B cell (primary cell): ENCODE data around the gene GRIP1.

ENCODE experiments used
- EZH2 ChIP-seq: IDR thresholded peaks from 2 replicates; pipeline ENCODE4 v1.6.1; 2012; ENCODE audit warnings: borderline replicate concordance, low read depth, mild to moderate bottlenecking, moderate library complexity, low read length; ENCODE audit not compliant: insufficient read depth, poor library complexity, severe bottlenecking
- TF ChIP-seq, protein P1 (sequence below): fragments of 200-600 bp; IDR thresholded peaks from one replicate; pipeline ENCODE4 v1.8.0; 2022; ENCODE audit warnings: antibody characterized with exemption, mild to moderate bottlenecking

DNA sequence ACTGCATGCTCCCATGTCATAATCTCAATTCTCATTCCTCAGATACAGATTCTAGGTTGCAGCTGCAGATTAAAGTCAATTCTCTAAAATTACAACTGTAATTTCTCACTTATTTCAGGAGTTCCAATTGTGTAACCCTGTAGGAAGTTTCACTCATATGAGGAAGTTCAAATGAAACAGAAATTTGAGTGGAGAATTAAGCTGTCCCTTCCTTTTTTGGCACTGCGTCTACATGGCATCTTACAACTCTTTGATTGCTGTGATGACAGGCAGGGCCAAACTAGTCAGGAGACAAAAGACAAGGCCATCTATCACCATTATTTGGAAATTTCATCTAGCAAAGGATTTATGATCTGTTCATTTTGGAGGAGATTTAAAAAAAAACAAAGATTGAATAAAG is 13.3 kb upstream of the GRIP1 start:
- TF ChIP-seq, protein P1, sequence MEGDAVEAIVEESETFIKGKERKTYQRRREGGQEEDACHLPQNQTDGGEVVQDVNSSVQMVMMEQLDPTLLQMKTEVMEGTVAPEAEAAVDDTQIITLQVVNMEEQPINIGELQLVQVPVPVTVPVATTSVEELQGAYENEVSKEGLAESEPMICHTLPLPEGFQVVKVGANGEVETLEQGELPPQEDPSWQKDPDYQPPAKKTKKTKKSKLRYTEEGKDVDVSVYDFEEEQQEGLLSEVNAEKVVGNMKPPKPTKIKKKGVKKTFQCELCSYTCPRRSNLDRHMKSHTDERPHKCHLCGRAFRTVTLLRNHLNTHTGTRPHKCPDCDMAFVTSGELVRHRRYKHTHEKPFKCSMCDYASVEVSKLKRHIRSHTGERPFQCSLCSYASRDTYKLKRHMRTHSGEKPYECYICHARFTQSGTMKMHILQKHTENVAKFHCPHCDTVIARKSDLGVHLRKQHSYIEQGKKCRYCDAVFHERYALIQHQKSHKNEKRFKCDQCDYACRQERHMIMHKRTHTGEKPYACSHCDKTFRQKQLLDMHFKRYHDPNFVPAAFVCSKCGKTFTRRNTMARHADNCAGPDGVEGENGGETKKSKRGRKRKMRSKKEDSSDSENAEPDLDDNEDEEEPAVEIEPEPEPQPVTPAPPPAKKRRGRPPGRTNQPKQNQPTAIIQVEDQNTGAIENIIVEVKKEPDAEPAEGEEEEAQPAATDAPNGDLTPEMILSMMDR = no peak
- no peak for TF ChIP-seq EZH2
